ENCODE results near the gene SCAPER.
"Not testable (repeated sequence)": the region's sequence is repeated elsewhere in the genome, so short reads cannot be mapped to it uniquely, and the experiment has no call there.

SCAPER gene

GRCh38 chr15:76904461-76905012 lies 603 bp downstream of the SCAPER start:
- peak in 3 of 6 experiments; percentile 16 to 38 (median 19) for DNase-seq

- DNase-seq = peak in 3 of 6 experiments; percentile 11 to 25 (median 24)
Observed at GRCh38 chr15:76903251-76903681, 1.9 kb downstream of the SCAPER start.

GRCh38 chr15:76901965-76902364 lies 3.2 kb downstream of the SCAPER start:
- no peak for DNase-seq

- not testable (repeated sequence) for DNase-seq
Observed at GRCh38 chr15:76899931-76900310, 5.2 kb downstream of the SCAPER start.

GRCh38 chr15:76899176-76899930 lies 5.8 kb downstream of the SCAPER start:
- DNase-seq = not testable (repeated sequence)

GRCh38 chr15:76898102-76898501 lies 7.0 kb downstream of the SCAPER start:
- DNase-seq = no peak

- no peak for DNase-seq
Observed at GRCh38 chr15:76894174-76894573, 11.0 kb downstream of the SCAPER start.

- DNase-seq = not testable (repeated sequence)
Observed at GRCh38 chr15:76892836-76893235, 12.3 kb downstream of the SCAPER start.

GRCh38 chr15:76887280-76888141 lies 17.6 kb downstream of the SCAPER start:
- DNase-seq = not testable (repeated sequence)

GRCh38 chr15:76885212-76885611 lies 19.9 kb downstream of the SCAPER start:
- DNase-seq = no peak

- DNase-seq = no peak
Observed at GRCh38 chr15:76875911-76876310, 29.2 kb downstream of the SCAPER start.

- DNase-seq = not testable (repeated sequence)
Observed at GRCh38 chr15:76873066-76873465, 32.1 kb downstream of the SCAPER start.

GRCh38 chr15:76871930-76872329 lies 33.2 kb downstream of the SCAPER start:
- no peak for DNase-seq

GRCh38 chr15:76868740-76869139 lies 36.4 kb downstream of the SCAPER start:
- no peak for DNase-seq

GRCh38 chr15:76866716-76867321 lies 38.3 kb downstream of the SCAPER start:
- DNase-seq = peak in 2 of 6 experiments; percentile 1

- no peak for DNase-seq
Observed at GRCh38 chr15:76866008-76866407, 39.1 kb downstream of the SCAPER start.

GRCh38 chr15:76865548-76865991 lies 39.6 kb downstream of the SCAPER start:
- no peak for DNase-seq

GRCh38 chr15:76864586-76864985 lies 40.6 kb downstream of the SCAPER start:
- no peak for DNase-seq

GRCh38 chr15:76863693-76864092 lies 41.4 kb downstream of the SCAPER start:
- no peak for DNase-seq

GRCh38 chr15:76863123-76863522 lies 42.0 kb downstream of the SCAPER start:
- DNase-seq = no peak

- DNase-seq = no peak
Observed at GRCh38 chr15:76861815-76862397, 43.2 kb downstream of the SCAPER start.

- DNase-seq = no peak
Observed at GRCh38 chr15:76860201-76860600, 44.9 kb downstream of the SCAPER start.

- DNase-seq = not testable (repeated sequence)
Observed at GRCh38 chr15:76850367-76850766, 54.8 kb downstream of the SCAPER start.

Measured in stimulated activated naive CD4-positive, alpha-beta T cell (primary cell).